ENCODE data around the gene NLRP11. TPM values are rescaled to one million over a fixed set of nuclear protein-coding genes. Genes with fewer than 3 reads are reported as not detected.

NLRP11 gene
- polyA plus RNA-seq, 3 donors: not detected

- Histone ChIP-seq H3K79me2 (ENCODE audit: insufficient read depth, low read length) (no peaks in the 10 kb centered on the region), H4K20me1 (ENCODE audit: insufficient read depth, low read length) (no peaks in the 10 kb centered on the region), H3K4me2 (replicated peaks; ENCODE audit: extremely low read depth, low read length, poor library complexity, severe bottlenecking) (no peak overlapping the region), H2AFZ (ENCODE audit: insufficient read depth, low read depth, low read length, poor library complexity, severe bottlenecking) (no peak overlapping the region), H3K36me3 (replicated peaks in 1 of 2; ENCODE audit: control insufficient read depth in 1 of 2, insufficient read depth in 2 of 2, low read length in 2 of 2) (no peaks in the 10 kb centered on the region), H3K9ac (ENCODE audit: insufficient read depth, low read length, poor library complexity, severe bottlenecking) (no peak overlapping the region), H3K4me1 (ENCODE audit: control insufficient read depth in 1 of 2, insufficient read depth in 2 of 2, low read length in 2 of 2) (no peaks in the 10 kb centered on the region), H3K9me3 (replicated peaks in 1 of 2; ENCODE audit: control insufficient read depth in 1 of 2, insufficient read depth in 1 of 2, low read length in 2 of 2) (peaks cover 9 to 12% of the 10 kb centered on the region in 2 donors), H3K4me3 (replicated peaks in 1 of 3; ENCODE audit: low read depth in 2 of 3, low read length in 3 of 3) (no peak overlapping the region), H3K27me3 (ENCODE audit: control insufficient read depth in 2 of 2, insufficient read depth in 2 of 2, low read length in 2 of 2) (no peaks in the 10 kb centered on the region), H3K27ac (ENCODE audit: low read depth in 1 of 2, low read length in 2 of 2) (no peak overlapping the region)
- TF ChIP-seq CTCF (IDR thresholded peaks at IDR 0.05): no peak
- Mint-ChIP-seq H3K4me3 (no peak overlapping the region), H3K4me1 (no peaks in the 10 kb centered on the region), H3K27ac (no peak overlapping the region), H3K36me3 (no peaks in the 10 kb centered on the region), H3K9me3 (peaks cover 7 to 38% (median 18%) of the 10 kb centered on the region in 7 donors), H3K27me3 (ENCODE audit: low read depth in 3 of 3) (peaks cover 0 to 3% (median 2%) of the 10 kb centered on the region in 3 donors)
- intact Hi-C loops (cut with micrococcal nuclease): no loop called here
- DNase-seq: no peak
- no CpG with 5 or more reads among the region's 2 CpGs for WGBS (ENCODE audit: insufficient coverage)
These were observed 29.5 kb downstream of the NLRP11 start for GRCh38 chr19:55802281-55802680.

- Histone ChIP-seq H3K79me2 (ENCODE audit: insufficient read depth, low read length) (no peaks in the 10 kb centered on the region), H3K4me2 (replicated peaks; ENCODE audit: extremely low read depth, low read length, poor library complexity, severe bottlenecking) (no peak overlapping the region), H3K9ac (ENCODE audit: insufficient read depth, low read length, poor library complexity, severe bottlenecking) (no peak overlapping the region), H3K4me3 (replicated peaks in 1 of 3; ENCODE audit: low read depth in 2 of 3, low read length in 3 of 3) (no peak overlapping the region), H3K27ac (ENCODE audit: low read depth in 1 of 2, low read length in 2 of 2) (no peak overlapping the region), H3K27me3 (ENCODE audit: control insufficient read depth in 2 of 2, insufficient read depth in 2 of 2, low read length in 2 of 2) (no peaks in the 10 kb centered on the region), H2AFZ (ENCODE audit: insufficient read depth, low read depth, low read length, poor library complexity, severe bottlenecking) (no peak overlapping the region), H3K36me3 (replicated peaks in 1 of 2; ENCODE audit: control insufficient read depth in 1 of 2, insufficient read depth in 2 of 2, low read length in 2 of 2) (no peaks in the 10 kb centered on the region), H3K4me1 (ENCODE audit: control insufficient read depth in 1 of 2, insufficient read depth in 2 of 2, low read length in 2 of 2) (no peaks in the 10 kb centered on the region), H3K9me3 (replicated peaks in 1 of 2; ENCODE audit: control insufficient read depth in 1 of 2, insufficient read depth in 1 of 2, low read length in 2 of 2) (peaks cover 4 to 8% of the 10 kb centered on the region in 2 donors), H4K20me1 (ENCODE audit: insufficient read depth, low read length) (no peaks in the 10 kb centered on the region)
- Mint-ChIP-seq H3K4me1 (no peaks in the 10 kb centered on the region), H3K9me3 (peaks cover 6 to 33% (median 17%) of the 10 kb centered on the region in 7 donors), H3K27ac (no peak overlapping the region), H3K27me3 (ENCODE audit: low read depth in 3 of 3) (peaks cover 0 to 3% (median 2%) of the 10 kb centered on the region in 3 donors), H3K4me3 (no peak overlapping the region), H3K36me3 (no peaks in the 10 kb centered on the region)
- no peak for TF ChIP-seq CTCF (IDR thresholded peaks at IDR 0.05)
- no peak for DNase-seq
- WGBS (ENCODE audit: insufficient coverage): 86% methylated on average over 3 of the region's 7 CpGs
- intact Hi-C loops (cut with micrococcal nuclease): no loop called here
These were observed 30.4 kb downstream of the NLRP11 start for GRCh38 chr19:55801416-55801815.
